Testis (tissue), 2 donors: ENCODE data around the gene SIRT2.

Source experiments
- CTCF ChIP-seq, 3 experiments: fragments of 450-650 bp in 2 of 3; fragments of 200-600 bp in 1 of 3; sonication (generic) in 1 of 3; IDR thresholded peaks; one replicate each; pipeline ENCODE4 v1.5.1; 2016 to 2019; ENCODE audit warnings: antibody characterized with exemption in 3 of 3, mild to moderate bottlenecking in 2 of 3, moderate library complexity in 1 of 3
- POLR2A ChIP-seq: fragments of 450-650 bp; IDR thresholded peaks from one replicate; pipeline ENCODE4 v1.6.1; 2017; ENCODE audit warnings: antibody characterized with exemption, mild to moderate bottlenecking, moderate library complexity

DNA sequence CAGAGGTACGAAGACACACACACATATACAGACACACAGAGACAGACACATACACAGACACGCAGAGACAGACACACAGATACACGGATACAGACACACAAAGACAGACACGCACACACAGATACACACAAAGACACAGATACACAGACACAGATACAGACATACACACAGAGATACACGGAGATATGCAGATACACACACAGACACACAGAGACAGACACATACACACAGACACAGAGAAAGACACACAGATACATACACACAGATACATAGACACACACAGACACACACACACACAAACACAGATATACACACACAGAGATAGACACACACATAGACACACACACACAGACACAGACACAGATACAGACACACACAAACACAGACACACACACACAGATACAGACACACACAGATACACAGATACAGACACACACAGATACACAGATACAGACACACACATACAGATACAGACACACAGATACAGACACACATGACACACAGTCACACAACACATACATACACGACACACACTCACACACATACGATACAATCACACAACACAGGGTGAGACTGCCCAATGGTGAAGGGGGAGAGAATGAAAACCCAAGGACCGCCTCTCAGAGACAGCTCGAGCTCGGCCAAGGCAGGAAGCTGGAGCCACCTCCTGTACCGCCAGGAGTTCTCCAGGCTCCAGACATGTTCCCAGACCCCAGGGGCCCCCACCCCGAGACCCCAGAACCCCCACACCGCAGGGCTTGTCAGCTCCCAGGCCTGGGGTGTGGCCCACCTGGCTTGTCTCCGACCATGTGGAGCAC is 21.4 kb upstream of the SIRT2 start:
- TF ChIP-seq CTCF (IDR thresholded peaks at IDR 0.05), result no peak
- TF ChIP-seq POLR2A, result no peak
